ENCODE measurements around the gene PCDHGA6. TPM values are rescaled to one million over a fixed set of nuclear protein-coding genes. Genes with fewer than 3 reads are reported as not detected.
A peak's percentile ranks its signal among the peaks of the same experiment; 100 is the strongest.
"Not testable (repeated sequence)": the region's sequence is repeated elsewhere in the genome, so short reads cannot be mapped to it uniquely, and the experiment has no call there.

Gene PCDHGA6
- polyA plus RNA-seq, 10 donors: 2.4 to 5.4 (median 3.4) TPM

DNA sequence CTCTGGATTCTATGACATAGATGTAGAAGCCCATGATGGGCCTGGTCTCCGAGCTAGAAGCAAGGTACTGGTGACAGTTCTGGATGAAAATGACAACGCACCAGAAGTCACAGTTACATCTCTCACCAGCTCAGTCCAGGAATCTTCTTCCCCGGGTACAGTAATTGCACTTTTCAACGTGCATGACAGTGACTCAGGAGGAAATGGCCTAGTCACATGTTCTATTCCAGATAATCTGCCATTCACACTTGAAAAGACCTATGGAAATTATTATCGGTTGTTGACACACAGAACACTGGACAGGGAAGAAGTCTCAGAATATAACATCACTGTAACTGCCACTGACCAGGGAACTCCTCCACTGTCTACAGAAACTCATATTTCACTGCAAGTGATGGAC, 17.6 kb upstream of the PCDHGA6 start:
- DNase-seq: no peak

DNA sequence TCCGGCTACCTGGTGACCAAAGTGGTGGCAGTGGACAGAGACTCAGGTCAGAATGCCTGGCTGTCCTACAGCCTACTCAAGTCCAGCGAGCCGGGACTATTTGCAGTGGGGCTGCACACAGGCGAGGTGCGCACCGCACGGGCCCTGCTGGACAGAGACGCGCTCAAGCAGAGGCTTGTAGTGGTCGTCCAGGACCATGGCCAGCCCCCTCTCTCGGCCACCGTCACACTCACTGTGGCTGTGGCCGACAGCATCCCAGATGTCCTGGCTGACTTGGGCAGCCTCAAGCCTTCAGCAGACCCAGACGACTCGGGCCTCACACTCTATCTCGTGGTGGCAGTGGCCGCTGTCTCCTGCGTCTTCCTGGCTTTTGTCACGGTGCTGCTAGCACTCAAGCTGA, 16.7 kb upstream of the PCDHGA6 start:
- no peak for DNase-seq

DNA sequence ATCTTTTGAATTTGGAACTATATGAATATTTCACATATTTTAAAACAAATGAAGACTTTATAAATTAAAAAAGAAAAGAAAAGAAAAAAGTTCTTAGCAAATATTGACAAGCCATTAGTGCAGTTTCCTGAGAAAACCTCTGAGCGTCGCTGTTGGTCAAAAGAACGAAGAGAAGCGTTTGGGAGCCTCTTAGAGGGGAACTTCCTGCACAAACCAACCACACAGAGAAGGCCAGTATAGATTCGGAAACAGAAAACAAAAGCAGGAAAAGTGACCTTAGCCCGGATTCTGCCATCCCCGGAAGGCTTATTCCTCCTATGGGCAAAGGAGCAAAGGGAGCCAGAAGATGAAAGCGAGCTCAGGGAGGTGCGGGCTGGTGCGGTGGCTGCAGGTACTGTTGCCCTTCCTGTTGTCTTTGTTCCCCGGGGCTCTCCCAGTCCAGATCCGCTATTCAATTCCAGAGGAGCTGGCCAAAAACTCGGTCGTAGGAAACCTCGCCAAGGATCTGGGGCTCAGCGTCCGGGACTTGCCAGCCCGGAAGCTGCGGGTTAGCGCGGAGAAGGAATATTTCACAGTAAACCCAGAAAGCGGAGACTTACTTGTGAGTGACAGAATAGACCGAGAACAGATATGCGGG, 13.8 kb upstream of the PCDHGA6 start, which contains the start of gene PCDHGB2:
PCDHGB2 (plus strand) TSS at position 205 of the 637 bp plus-strand sequence; CDS start at position 347, 142 bp downstream.
- DNase-seq: peak in 1 of 3 donors; percentile 11

DNA sequence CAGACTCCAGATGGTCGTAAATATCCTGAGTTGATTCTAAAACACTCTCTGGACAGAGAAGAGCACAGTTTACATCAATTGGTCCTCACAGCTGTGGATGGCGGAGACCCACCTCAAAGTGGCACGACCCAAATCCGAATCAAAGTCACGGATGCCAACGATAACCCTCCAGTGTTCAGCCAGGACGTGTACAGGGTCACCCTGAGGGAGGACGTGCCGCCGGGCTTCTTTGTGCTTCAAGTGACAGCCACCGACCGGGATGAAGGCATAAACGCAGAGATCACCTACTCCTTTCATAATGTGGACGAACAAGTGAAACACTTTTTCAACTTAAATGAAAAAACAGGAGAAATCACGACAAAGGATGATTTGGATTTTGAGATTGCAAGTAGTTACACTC, 13.0 kb upstream of the PCDHGA6 start:
- no peak for DNase-seq

DNA sequence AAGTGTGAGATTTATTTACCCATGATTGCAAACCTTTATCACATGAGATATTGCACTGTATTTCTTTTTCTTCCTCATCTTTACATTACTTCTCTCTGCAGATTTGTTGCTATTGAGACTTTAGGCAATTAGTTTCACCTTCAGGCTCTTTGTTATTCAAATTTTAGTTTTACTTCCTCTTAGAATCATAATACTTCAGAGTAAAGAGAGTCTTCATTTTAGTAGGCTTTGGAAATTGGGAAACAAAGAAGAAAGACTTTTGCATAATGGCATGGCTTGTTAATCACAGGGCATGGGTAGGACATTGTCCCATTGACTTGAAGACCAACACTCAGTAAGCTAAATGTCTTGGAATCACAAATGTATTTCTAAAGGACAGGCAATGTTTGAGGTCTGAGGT, 11.0 kb upstream of the PCDHGA6 start:
- no peak for DNase-seq

DNA sequence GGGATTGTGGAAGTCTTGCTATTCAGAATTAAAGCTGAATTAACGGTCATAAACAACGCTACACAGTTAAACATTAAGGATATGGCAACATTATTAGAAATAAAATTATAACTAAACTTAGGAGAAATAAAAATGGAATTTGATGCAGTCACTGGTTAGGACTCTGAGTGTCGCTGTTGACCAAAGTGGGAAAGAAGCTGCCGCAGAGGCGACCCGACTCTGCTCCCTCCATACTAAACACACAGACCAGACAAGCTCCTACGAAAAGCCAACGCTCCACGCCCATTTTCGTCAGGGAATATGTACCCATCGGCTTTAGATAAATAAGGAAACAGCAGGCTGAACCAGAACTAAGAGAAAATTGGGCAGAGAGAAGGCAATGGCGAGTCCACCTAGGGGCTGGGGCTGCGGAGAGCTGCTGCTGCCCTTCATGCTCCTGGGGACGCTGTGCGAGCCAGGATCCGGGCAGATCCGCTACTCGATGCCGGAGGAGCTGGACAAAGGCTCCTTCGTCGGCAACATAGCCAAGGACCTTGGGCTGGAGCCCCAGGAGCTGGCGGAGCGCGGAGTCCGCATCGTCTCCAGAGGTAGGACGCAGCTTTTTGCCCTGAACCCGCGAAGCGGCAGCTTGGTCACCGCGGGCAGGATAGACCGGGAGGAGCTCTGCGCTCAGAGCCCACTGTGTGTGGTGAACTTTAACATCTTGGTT, 9.6 kb upstream of the PCDHGA6 start, which contains the start of gene PCDHGA5:
PCDHGA5 (plus strand) TSS at position 211 of the 709 bp plus-strand sequence; CDS start at position 380, 169 bp downstream.
- DNase-seq: peak in 1 of 3 donors; percentile 17

DNA sequence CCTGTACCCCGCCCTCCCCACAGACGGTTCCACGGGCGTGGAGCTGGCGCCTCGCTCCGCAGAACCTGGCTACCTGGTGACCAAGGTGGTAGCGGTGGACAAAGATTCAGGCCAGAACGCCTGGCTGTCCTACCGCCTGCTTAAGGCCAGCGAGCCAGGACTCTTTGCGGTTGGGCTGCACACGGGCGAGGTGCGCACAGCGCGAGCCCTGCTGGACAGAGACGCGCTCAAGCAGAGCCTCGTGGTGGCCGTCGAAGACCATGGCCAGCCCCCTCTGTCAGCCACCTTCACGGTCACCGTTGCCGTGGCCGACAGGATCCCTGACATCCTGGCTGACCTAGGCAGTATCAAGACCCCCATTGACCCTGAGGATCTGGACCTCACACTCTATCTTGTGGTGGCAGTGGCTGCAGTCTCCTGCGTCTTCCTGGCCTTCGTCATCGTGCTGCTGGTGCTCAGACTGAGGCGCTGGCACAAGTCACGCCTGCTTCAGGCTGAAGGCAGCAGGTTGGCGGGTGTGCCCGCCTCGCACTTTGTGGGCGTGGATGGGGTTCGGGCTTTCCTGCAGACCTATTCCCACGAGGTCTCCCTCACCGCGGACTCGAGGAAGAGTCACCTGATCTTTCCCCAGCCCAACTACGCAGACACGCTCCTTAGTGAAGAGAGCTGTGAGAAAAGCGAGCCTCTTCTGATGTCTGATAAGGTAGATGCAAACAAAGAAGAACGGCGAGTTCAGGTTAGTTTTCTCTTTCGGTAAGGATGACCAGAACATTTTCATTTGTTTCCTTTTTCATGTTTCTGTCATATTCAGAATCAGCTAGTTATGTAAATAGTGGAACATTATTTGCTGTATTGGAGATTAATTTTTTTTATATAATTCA, 7.4 kb upstream of the PCDHGA6 start:
- DNase-seq: no peak

DNA sequence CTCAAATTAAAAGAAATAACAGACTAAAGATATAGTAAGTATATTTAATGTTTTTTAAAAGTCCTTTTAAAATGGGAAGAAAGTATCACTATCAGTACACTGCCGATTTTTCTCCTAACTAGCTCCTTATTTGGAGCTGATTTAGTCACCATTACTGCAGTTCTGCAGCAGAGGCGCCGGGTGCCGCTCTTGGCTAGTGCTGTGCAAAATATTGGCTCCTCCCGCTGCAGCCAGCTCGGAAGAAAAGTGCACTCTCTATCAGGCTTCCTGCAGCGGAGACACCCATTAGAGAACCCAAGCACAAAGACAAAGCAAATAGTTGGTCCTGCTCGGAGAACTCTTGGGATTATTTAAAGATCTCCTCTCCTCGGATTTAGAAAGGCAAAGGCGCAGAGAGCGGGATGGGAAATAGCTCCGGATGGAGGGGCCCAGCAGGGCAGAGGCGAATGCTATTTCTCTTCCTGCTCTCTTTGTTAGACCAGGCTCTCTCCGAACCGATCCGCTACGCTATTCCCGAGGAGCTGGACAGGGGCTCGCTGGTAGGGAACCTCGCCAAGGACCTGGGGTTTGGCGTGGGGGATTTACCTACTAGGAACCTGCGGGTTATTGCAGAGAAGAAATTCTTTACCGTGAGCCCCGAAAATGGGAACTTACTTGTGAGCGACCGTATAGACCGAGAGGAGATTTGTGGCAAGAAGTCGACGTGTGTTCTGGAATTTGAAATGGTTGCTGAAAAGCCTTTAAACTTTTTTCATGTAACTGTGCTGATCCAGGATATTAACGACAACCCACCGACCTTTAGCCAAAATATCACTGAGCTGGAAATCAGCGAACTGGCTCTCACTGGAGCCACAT, 3.5 kb upstream of the PCDHGA6 start, which contains the start of gene PCDHGB3:
PCDHGB3 (plus strand) TSS at position 249 of the 855 bp plus-strand sequence; CDS start at position 402, 153 bp downstream.
- DNase-seq: peak in 1 of 3 donors; percentile 17

DNA sequence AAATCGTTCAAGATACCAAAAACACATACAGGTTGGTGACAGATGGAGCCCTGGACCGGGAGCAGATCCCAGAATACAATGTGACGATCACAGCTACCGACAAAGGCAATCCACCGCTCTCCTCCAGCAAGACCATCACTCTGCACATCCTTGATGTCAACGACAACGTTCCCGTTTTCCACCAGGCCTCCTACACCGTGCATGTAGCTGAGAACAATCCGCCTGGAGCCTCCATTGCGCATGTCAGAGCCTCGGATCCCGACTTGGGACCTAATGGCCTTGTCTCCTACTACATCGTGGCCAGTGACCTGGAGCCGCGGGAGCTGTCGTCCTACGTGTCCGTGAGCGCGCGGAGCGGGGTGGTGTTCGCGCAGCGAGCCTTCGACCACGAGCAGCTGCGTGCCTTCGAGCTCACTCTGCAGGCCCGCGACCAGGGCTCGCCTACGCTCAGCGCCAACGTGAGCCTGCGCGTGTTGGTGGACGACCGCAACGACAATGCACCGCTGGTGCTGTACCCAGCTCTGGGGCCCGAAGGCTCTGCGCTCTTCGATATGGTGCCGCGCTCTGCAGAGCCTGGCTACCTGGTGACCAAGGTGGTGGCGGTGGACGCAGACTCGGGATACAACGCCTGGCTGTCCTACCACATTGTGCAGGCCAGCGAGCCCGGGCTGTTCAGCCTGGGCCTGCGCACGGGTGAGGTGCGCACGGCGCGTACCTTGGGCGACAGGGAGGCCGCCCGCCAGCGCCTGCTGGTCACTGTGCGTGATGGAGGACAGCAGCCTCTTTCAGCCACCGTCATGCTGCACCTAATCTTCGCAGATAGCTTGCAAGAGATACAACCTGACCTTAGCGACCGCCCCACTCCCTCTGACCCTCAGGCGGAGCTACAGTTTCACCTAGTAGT, 1.9 kb upstream of the PCDHGA6 start:
- DNase-seq: no peak

DNA sequence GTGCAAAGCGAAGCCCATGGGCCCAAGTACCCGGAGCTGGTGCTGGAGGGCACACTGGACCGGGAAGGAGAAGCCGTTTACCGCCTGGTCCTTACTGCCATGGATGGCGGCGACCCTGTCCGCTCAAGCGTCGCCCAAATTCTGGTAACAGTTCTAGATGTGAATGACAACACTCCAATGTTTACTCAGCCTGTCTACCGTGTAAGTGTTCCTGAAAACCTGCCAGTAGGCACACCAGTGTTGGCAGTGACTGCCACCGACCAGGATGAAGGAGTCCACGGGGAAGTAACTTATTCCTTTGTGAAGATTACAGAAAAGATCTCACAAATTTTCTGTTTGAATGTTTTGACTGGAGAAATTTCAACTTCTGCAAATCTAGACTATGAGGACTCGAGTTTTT, 936 bp downstream of the PCDHGA6 start:
- DNase-seq: no peak

DNA sequence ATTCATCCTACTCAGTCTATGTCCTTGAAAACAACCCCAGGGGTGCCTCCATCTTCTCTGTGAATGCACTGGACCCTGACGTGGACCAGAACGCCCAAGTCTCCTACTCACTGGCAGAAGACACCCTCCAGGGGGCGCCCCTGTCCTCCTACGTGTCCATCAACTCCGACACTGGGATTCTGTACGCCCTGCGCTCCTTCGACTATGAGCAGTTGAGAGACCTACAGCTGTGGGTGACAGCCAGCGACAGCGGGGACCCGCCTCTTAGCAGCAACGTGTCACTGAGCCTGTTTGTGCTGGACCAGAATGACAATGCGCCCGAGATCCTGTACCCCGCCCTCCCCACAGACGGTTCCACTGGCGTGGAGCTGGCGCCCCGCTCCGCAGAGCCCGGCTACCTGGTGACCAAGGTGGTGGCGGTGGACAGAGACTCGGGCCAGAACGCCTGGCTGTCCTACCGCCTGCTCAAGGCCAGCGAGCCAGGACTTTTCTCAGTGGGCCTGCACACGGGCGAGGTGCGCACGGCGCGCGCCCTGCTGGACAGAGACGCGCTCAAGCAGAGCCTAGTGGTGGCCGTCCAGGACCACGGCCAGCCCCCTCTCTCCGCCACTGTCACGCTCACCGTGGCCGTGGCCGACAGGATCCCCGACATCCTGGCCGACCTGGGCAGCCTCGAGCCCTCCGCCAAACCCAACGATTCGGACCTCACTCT, 1.9 kb downstream of the PCDHGA6 start:
- not testable (repeated sequence) for DNase-seq

DNA sequence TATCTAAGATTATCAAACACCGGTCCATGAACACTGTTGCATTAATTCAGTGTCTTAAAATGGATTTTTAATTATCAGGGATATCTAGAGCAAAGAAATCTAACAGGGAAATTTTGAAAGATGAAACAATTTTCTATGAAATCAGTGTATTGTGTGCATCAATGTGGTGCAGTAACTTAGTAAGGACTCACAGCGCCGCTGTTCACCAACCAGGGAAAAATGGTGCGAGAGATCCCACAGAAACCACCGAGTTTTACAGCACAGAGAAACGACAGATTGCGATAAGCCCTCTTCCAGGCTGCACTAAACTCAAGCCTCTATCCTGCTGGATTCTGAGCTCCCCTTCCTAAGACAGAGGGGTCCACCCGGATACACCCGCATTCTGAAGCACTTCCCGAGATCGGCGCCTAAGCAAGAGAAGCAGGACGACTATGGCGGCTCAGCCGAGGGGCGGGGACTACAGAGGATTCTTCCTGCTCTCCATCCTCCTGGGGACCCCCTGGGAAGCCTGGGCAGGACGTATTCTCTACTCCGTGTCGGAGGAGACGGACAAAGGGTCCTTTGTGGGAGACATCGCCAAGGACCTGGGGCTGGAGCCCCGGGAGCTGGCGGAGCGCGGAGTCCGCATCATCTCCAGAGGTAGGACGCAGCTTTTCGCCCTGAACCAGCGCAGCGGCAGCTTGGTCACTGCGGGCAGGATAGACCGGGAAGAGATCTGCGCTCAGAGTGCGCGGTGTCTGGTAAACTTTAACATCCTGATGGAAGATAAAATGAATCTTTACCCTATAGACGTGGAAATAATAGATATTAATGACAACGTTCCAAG, 9.0 kb downstream of the PCDHGA6 start, which contains the start of gene PCDHGA7:
PCDHGA7 (plus strand) TSS at position 274 of the 826 bp plus-strand sequence; CDS start at position 432, 158 bp downstream.
- DNase-seq: no peak

DNA sequence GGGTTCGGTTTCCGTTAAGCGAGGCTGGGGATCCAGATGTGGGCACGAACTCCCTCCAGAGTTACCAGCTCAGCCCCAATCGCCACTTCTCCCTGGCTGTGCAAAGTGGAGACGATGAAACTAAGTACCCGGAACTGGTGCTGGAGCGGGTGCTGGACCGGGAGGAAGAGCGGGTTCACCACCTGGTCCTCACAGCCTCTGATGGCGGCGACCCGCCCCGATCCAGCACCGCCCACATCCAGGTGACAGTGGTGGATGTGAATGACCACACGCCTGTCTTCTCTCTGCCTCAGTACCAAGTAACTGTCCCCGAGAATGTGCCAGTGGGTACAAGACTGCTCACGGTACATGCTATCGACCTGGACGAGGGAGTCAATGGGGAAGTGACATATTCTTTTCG, 9.7 kb downstream of the PCDHGA6 start:
- DNase-seq: no peak

DNA sequence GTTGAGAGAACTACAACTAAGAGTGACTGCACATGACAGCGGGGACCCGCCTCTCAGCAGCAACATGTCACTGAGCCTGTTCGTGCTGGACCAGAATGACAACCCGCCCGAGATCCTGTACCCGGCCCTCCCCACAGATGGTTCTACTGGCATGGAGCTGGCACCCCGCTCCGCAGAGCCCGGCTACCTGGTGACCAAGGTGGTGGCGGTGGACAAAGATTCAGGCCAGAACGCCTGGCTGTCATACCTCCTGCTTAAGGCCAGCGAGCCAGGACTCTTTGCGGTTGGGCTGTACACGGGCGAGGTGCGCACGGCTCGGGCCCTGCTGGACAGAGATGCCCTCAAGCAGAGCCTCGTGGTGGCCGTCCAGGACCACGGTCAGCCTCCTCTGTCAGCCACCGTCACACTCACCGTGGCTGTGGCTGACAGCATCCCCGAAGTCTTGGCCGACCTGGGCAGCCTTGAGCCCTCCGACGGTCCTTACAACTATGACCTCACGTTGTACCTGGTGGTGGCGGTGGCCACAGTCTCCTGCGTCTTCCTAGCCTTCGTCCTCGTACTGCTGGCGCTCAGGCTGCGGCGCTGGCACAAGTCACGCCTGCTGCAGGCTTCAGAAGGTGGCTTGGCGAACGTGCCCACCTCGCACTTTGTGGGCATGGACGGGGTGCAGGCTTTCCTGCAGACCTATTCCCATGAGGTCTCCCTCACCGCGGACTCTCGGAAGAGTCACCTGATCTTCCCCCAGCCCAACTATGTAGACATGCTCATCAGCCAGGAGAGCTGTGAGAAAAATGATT, 11.0 kb downstream of the PCDHGA6 start:
- DNase-seq: no peak

DNA sequence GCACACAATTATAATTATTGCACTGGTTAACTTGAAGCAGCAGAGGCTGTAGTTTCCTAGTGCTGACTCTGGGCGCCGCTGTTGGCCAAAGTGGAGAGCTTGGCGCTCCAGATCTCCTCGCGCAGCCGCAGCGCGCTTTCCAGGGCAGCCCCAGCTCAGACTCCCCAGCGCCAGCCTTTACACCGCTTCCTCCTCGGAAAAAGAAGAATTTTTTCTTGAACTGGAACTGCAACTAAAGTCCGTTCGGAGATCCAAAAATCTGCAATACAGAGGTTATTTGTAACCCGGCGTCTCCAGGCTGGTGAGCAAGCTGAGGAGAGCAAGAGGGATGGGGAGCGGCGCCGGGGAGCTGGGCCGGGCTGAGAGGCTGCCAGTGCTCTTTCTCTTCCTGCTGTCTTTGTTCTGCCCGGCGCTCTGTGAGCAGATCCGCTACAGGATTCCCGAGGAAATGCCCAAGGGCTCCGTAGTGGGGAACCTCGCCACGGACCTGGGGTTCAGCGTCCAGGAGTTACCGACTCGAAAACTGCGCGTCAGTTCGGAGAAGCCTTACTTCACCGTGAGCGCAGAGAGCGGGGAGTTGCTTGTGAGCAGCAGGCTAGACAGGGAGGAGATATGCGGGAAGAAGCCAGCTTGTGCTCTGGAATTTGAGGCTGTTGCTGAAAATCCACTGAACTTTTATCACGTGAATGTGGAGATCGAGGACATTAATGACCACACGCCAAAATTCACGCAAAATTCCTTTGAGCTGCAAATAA, 14.0 kb downstream of the PCDHGA6 start, which contains the start of gene PCDHGB4:
PCDHGB4 (plus strand) TSS at position 142 of the 755 bp plus-strand sequence; CDS start at position 329, 187 bp downstream.
- DNase-seq: not testable (repeated sequence)

DNA sequence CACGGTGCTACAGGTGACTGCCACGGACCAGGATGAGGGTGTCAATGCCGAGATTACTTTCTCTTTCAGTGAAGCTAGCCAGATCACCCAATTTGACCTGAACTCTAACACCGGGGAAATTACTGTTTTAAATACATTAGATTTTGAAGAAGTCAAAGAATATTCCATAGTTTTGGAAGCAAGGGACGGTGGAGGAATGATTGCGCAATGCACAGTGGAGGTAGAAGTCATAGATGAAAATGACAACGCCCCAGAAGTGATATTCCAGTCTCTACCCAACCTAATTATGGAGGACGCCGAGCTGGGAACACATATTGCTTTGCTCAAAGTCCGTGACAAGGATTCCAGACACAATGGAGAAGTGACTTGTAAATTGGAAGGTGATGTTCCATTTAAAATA, 15.0 kb downstream of the PCDHGA6 start:
- DNase-seq: no peak
